ENCODE measurements around the gene KCNK10. TPM values are rescaled to one million over a fixed set of nuclear protein-coding genes. Genes with fewer than 3 reads are reported as not detected.

KCNK10 gene
- polyA plus RNA-seq, 3 donors, result 0.18 to 0.50 (median 0.28) TPM

DNA sequence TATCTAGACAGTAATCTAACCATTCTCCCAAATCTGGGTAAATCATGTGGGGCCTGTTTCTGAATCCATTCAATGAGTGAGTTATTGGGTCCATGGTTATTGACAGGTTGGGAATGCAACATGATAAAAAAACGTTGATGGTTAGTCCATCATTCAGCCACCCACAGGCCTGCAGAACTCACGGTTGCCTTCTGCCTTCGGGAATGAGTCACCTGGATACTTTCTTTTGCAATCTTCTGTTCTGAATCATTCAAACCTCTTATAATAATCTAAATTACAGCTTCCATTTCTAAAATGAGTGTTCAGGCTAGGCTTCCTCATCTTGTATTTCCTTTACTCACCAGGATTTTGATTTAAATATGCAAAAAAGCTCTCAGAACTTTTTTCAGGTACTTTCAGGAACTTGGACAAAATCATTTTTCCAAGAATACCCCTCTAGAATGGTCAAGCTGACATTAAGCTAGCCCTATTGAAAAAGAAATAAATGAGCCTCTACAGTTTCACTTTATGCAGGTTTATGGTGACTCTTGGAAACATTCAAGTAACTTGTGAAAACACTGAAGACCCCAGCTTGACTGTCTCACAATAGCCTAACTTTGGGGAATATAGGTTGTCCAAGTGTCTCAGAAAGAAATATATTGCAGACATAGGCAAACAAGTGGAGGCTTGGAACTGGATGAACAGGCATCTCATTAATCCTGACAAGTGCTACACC is 94.4 kb downstream of the KCNK10 start:
- no peak for DNase-seq

DNA sequence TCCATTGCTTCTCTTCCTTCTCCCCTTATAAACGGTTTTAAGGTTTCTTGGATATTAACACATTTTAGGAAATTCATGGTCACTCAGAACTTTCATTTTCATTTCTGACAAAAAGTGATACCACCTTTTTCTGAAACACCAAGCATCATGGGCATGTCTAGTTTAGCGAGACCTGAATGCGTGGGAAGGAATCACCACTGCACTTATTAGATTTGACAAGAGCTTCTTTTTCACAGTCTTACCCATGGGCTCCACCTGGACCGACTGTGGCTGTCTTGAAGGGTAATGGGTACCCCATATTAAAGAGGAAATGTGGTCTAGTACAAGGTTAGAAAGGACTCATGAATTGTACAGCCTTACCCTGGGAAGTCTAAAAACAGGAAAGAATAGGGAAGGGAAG is 95.4 kb downstream of the KCNK10 start:
- no peak for DNase-seq

DNA sequence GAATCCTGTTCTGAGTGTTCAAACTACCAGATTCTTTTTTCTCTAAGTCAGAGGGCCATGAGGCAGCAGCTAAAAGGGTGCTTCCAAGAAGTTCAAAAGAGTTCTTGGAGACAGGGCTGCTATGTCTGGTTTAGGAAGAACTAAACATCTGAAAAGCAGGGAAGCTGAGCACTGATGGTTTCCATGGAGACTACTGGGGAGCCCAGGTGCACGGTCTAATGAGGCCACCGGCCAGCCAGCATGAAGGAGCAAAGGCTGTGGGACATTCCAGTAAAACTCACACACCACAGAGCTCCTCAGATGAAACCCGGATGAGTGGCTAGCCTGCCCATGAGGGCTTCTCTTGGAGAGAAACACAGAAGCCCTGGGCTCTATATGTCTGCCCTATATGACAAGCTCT is 97.3 kb downstream of the KCNK10 start:
- no peak for DNase-seq

DNA sequence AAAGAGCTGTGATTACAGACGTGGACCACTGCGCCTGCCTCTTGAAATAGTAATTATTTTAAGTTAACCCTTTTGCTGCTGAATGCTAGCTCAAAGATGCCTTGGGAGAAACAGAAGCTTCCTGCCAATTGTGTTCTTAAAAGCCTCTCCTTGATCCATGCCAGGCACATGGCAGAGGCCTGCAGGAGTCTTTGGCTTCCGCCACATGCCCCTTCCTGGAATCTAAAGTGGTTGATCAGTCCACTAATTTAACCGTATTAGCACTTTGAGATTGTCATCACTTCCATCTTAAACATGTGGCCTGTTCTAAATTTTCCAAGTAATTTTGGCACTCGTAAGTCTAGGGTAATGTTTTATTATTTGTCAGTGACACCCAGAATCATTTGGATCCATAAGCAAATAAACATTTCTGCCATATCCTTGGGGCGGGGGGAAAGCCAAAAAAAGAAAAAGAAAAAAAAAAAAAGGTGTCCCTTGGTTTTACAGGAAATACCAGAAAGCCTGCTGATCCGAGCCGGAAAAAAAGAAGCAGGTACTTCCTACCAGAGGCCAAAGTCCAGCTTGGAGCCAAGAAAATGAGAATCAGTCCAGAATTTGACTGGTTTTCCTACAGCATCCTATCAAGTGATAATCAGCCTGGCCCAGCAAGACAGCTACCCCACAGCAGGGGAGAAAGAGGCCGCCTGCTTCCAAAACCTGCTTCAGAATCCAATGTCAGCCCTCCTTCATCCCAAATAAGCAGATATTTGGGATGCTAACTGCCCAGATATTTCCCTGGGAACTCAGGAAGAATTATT is 104.8 kb downstream of the KCNK10 start:
- no peak for DNase-seq

DNA sequence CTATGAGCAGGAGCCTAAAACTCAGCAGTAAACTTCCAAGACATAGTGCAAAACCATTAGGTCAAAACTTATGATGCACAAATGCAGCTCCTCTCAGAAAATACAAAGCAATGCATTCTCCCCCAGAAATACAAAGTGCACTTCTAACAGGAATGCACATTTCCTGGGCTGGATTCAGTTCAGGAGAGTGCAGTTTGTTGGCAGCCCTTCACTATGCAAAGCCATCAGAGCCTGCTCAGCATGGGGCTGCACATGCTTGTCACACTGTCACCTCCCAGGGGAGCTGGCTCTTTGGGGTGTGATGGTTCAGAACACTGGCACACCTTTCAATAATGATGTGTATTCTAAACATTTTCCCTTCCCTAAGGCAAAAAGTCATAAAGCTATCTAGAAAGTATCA is 110.4 kb downstream of the KCNK10 start:
- no peak for DNase-seq

DNA sequence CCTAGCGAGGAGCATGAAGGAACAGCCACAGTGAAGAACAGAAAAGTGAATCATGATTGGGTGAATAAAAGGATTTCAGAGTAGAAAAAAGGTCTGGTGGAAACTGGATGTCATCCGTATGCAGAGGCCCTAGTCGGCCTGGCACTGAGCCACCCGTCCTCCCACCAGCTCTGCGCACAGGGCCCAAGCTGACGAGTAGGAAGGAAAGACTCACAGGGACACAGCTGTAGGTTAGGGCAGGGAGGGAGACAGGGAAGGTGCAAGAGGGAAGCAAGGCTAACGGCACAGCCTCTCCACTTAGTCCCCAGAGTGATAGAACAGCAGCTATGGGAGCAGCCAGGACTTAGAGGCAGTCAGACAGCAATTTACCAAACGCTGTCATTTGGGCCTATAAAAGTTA is 112.6 kb downstream of the KCNK10 start:
- no peak for DNase-seq

DNA sequence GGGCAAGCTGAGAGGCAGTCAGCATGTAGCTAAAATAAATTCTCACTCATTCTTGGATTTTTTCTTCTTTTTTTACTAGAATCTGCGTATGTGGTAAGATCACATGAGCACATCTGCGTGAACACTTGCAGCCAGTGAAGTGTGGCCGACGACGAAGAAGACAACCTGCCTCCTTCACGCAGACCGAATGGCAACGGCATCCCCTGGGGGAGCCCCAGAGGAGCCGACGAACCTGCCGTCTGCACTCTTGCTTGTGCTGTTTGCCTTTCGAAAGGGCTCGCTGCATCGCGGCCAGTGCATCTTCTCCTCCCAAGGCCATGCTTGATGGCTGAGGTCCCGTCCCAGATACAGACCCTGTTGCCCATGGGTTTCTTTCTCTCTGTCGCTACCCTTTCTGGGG is 113.8 kb downstream of the KCNK10 start:
- DNase-seq, result no peak

DNA sequence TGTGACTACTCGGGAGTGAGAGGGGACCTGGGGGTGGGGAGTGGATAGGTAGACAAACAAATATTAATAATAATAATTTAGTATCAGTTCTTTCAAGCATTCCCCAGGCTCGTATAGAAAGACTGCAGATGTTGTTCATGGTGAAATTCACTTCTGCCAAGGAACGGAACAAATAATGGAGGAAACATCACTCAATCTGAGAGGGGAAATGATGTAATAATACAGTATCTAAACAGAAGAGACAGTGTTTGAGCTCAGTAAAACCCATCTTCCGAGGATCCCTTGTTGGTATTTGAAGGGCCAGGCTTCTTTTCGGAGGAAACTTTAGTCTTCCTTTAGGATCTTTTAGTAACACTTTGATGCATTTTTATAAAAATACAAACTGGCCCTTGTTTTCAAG is 114.2 kb downstream of the KCNK10 start:
- no peak for DNase-seq

DNA sequence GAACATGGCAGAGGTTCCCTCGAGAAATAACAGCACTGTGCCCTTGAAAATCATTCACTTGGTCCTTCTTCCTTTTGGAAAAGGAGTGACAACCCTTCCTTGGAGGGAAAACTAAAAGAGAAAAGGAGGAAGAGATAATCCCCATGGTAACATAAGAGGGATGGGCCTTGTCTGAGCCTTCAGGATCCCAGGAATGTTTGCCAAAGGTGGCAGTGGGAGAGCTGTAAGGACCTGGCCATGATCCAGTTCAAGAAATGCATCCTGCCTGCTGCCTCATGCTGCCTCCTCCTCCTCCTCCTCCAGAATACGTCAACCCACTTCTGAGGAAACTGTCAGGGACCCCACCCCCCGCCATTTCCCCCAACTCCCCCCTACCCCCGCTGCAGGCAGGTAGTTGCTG is 118.8 kb downstream of the KCNK10 start:
- no peak for DNase-seq

DNA sequence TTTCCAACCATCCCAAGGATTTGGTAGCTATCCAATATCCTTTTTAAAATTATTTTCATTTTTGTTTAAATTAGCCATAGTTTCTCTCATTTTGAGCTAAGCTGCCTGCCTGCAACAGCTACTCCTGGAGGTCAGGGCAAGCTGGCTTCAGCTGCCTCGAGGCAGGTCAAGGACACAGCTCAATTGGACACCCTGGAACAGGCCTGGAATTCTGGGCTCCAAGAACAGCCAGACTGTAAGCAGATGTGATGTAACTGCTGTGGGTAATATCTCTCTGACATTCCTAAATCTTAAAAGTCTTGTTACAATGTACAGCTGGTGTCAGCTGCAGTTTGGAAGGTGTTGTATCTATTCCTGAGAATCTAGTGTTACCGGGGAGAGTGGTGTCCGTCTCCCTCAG is 119.8 kb downstream of the KCNK10 start:
- no peak for DNase-seq

DNA sequence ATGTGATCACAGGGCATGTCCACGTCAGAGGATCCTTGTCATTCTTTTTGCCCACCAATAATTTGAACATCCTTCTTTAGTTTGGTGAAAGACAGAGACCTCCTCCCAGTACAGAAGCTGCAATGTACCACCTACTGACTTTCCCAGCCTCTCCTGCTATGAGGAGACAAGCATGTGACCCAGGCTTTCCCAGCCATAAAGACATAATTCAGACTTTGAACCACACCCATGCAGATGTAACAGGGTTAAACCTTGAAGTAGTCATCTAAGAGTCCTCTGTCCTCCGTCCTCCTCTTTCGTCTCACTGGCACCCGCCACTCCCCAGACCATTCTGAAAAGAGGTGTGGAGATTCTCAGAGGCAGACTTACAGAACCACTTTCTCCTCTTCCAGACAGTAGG is 120.8 kb downstream of the KCNK10 start:
- DNase-seq, result no peak

DNA sequence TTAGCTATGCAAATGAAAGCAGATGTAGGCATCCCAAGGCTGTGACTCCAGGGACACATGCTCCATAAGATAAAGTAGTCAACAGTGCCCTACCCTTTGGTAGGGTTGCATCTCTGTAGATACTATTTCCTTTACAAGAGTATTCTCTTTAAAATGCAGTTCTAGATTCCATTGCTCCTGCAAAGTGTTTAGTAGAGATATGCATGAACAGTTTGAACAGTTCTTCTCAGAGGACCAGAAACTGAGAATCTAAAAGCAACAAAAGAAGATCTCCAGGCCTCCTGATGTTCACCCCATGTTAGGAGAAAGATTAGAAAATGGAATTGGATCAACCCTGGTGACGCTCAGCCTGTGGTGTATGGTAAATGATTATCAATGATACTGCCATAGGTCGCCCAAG is 121.2 kb downstream of the KCNK10 start:
- no peak for DNase-seq

DNA sequence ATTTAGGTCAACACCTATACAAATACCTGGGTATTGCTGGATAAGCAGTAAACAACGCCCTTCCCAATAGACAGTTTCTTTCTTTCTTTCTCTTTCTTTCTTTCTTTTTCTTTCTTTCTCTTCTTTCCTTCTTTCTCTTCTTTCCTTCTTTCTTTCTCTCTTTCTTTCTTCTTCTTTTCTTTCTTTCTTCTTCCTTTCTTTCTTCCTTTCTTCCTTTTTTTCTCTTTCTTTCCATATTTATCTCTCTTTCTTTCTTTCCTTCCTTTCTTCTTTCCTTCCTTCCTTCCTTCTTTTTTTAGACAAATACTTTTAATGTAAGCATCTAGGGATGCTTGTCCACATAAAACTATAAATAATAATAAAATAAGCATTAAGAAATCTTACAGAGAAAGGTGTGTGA is 123.2 kb downstream of the KCNK10 start:
- no peak for DNase-seq

DNA sequence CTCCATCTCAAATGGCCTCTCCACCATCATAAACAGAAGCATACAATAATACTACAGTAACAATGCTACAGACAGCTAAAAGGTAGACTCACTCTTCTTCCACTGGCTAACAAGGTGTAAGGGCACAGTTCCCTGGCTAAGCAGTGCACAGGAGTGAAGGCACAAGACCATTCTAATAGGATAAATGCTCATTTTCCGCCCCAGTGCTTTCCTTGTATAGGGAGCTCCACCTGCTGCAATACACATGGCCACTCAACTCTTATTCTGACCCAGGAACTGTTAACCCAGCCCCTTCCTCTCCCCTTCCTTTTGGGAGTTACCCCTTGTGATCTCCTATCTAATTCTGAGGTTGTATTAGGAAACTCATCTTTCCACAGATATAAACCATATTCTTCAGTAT is 124.6 kb downstream of the KCNK10 start:
- no peak for DNase-seq

DNA sequence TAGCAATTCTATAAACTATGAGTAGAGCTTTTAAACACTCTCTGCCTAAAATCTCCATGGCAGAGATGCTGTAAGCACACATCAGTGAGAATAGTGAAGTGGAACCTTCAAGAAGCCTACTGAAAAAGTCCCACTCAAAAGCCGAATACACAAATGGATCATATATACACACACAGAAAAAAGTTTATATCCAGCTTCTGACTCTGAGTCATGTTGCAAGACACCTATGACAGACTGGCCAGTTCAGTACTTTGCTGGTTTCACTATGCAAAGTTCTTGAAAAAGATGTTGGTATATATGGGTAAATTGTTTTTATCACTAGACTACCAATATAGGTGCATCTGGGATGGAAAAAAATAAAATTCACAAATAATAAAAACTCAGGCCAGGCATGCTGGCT is 126.1 kb downstream of the KCNK10 start:
- no peak for DNase-seq

DNA sequence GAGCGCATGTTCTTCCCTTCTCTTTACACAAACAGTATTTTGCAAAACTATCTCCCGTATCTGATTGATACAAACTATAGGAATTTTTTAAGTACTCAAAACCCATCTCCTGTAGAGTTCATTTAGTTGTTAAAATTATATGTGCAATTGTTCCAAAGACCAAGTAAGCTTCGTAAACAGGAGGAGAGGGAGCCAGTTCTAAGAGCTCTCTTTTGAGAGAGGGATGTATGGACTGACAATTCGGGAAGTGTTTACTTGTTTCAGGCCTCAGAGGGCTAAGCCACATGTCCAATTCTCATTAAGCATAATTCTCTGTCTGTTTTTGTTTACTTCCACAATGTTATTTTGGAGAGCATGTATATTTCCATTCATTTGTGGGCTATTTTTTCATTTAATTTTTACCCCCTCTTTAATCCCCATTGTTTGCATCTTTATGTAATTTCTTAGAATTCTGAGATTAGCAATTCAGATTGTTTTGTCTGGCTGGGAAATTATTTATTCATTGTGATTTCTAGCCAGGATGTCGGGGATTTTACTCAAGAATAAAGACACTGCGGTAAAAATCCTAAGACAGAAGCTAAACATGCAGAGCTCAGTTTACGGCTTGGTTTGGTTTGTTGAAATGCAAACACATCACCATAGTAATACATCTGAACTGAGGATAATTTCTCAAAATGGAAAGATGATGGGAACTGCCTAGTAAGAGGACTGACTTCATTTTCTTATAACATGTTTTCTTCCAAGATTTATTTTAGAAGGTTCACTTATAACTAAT is 126.8 kb downstream of the KCNK10 start:
- no peak for DNase-seq

DNA sequence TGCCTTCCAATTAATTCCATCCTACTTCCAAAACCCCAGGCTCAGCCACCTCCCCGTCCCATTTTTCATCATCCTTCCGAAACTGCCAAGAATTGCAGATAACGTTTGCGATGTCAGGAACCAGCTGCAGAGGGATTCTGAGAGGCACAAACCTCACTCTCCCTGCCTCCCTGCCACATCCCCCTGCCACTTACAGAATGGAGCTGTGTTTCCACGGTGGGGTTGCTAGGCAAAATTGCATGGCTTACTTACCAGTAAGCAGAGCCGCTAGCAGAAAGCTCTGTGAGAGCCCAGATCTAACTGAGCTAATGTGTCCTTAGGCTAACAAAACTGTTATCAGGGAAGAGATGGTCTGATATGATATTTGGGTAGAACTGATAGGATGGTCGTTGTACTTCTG is 127.4 kb downstream of the KCNK10 start:
- DNase-seq, result no peak

DNA sequence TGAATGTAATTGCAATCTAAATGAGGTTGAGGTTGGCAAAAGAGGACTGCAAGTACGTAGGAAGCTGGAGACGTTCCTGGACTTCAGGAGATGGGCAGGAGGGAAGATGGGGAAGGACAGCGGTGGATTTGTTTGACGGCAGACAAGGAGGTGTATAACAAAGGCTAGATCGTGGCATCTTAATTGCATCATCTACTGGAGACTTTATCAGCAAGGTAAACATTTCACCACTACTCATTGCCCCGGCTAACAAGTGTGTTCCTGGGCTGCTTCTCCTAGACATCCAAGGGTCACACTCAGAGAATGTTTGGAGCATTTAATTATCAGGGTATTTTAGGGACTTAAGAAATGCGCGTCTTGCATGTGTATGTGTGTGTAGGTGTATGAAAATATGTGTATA is 128.5 kb downstream of the KCNK10 start:
- no peak for DNase-seq

DNA sequence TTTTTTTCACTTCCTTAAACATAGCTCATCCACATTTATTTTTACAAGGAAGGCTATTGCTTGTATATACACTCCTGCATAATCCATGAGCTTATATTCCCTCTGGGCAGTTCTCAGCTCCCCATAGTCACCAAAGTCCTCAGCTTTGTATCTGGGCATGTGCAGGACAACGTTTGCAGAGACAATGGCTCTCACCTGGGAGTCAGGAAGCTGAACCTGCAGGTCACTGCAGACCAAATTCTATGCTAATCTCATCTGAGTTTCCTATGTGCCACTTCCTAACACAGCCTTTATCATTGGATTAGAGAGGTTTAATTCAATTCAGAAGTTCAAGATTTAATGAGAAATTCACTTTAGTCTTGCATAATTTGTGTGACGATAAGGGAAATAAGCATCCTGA is 131.5 kb downstream of the KCNK10 start:
- DNase-seq, result no peak

DNA sequence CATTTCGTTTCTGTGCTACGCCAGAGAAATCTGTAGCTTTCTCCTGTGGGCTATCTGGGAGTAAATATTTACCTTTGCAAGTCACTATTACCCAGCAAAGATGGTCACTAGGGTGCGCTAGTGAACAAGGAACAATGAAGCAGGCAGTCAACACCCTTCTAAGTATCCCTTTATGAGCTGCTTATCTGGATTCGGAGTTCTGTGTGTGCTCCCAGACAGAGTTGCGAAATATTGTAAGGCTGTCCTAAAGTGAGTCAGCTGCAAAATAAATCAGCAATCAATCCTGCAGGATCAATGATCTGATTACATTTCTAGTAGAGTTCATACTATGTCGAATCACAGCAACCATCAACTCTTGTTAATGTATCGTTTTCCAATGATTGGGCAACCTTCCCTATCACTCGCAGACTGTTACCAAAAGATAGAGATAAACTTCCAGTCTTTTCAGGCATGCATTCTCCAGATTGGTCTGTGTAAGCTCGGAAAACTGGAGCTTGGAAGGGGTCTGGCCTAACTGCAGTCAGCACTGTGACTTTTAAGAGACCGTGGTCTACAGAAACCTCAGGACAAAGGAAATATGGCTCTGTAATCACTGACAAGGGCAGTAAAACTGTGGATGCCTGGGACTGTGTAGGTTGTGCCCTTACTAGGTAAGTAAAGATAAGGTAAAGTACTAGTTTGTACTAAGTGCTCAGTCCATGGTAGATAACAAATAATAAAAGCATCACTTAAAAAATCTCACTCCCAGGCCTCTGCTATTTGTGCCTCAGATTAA is 133.5 kb downstream of the KCNK10 start:
- peak; percentile 86 for DNase-seq

DNA sequence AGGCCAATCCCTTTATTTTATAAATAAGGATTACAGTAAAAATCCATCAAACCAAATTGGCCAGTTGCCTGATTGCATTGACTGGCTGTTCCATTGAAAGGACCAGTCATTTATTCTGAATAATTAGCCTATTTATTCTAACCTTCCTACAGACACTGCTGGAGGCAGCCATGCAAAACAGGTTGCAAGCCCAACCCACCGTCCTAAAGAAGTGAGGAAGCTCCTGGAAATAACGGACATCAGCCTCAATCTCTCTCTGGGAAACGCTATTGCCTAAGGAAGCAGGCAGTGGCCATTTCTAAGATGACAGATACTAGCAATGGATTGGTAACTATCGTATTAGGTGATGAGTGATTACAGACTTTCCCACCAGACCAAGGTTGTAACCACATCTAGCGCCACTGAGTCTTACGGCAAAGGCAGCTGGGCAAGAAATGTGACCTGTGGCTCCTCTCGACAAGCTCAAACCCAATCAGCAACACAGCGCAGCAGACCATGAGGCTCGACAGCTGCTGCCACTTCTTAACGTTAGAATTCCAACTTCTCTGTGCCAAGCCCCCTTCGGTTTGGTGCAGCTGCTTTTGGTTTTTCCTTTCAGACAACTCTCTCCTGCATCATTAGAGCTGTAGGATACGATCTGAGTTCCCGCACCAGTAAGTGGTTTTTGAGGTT is 134.2 kb downstream of the KCNK10 start:
- peak; percentile 29 for DNase-seq

DNA sequence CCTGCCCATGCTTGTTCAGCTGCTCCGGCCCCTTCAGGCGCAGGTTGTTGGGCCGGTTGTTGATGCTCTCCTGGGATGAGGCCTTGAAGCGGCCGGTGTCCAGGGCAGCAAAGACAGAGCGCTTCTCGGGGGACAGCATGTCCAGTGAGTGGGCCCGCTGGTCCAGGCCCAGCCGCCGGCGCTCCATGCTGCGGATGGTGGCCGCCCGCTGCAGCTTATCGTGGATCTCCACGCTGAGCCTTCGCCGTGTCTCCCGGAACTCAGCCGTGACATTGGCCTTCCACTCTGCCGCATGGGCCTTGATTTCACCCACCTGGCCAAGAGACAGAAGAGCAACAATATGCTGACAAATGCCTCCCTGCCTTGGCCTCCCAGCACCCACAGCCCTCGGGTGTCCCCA is 137.2 kb downstream of the KCNK10 start:
- DNase-seq, result no peak
